VCaP (cell line): ENCODE results near the gene GARIN5B.

Source experiments
- H3K27ac ChIP-seq: fragments of 450-650 bp; 2 replicates; pipeline ENCODE4 v1.5.1; 2017
- CTCF ChIP-seq: fragments of 450-650 bp; conservative IDR thresholded peaks from 2 replicates; pipeline ENCODE4 v1.5.1; 2017; ENCODE audit warnings: mild to moderate bottlenecking, moderate library complexity

The GARIN5B gene

GRCh38 chr19:55306712-55307111 lies 56.3 kb downstream of the GARIN5B start:
- no peak overlapping the region for H3K27ac ChIP-seq
- TF ChIP-seq CTCF: no peak

- TF ChIP-seq CTCF: no peak
- no peak overlapping the region for H3K27ac ChIP-seq
These were observed 57.0 kb downstream of the GARIN5B start for GRCh38 chr19:55305983-55306562.

- no peak overlapping the region for H3K27ac ChIP-seq
These were observed 57.6 kb downstream of the GARIN5B start for GRCh38 chr19:55305491-55305890.

GRCh38 chr19:55304980-55305379 lies 58.1 kb downstream of the GARIN5B start:
- no peak for TF ChIP-seq CTCF
- H3K27ac ChIP-seq: no peak overlapping the region

More at GRCh38 chr19:55305491-55305890, 57.6 kb downstream of the GARIN5B start:
- TF ChIP-seq CTCF: no peak
